ENCODE measurements around the gene GJD2.

Gene GJD2

DNA sequence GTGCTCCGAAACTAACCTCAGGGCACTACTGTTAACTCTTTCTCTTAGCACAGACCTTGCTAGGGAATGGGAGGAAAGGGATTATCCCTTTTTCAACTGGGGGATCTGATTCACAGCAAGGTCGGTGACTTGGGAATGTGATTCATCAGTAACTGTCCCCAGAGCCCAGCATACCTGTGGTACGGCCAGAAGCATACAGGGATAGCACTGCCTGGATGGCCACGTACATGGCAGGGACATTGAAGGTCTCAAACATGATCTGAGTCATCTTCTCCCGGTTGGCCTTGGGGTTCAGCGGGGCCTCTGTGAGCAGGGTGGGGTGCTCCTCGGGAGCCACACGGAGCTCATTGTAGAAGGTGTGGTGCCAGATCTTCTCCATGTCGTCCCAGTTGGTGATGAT is 38.3 kb upstream of the GJD2 start:
- Histone ChIP-seq H3K9ac (ENCODE audit: low read depth, low read length) (no peak overlapping the region), H3K36me3 (ENCODE audit: control insufficient read depth, insufficient read depth, low read length) (peaks cover 29% of the 10 kb centered on the region), H3K9me3 (ENCODE audit: control insufficient read depth, insufficient read depth, low read length) (no peaks in the 10 kb centered on the region), H3K4me3 (ENCODE audit: low read depth, low read length) (no peak overlapping the region), H3K27ac (ENCODE audit: low read depth, low read length) (no peak overlapping the region), H3K27me3 (ENCODE audit: control insufficient read depth, insufficient read depth, low read length) (peaks cover 28% of the 10 kb centered on the region), H3K4me1 (ENCODE audit: control insufficient read depth, insufficient read depth, low read length) (peaks cover 5% of the 10 kb centered on the region; the same call in 1 of the 2 replicates)

DNA sequence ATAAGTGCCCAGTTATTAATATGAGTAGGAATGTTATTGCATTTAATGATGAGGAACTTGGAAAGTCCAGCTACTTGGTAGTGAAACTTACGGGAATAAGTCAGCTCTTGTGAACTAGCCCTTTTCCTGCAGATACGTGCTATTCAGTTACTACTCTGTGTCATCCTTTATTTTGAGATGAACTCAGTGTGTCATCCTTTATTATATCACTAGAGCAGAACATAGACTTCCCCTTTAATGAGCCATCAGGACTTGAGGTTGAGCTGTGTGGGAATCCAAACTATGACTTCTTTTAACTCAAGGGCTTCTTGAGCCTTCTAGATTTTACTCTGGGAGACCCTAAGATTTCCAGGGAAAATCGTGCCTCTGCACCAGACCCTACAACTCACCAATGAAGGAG is 36.9 kb upstream of the GJD2 start:
- no peaks in the 10 kb centered on the region for H3K9me3 ChIP-seq (ENCODE audit: control insufficient read depth, insufficient read depth, low read length)
- H3K4me1 ChIP-seq (ENCODE audit: control insufficient read depth, insufficient read depth, low read length) = peaks cover 5% of the 10 kb centered on the region; the same call in 1 of the 2 replicates
- peaks cover 29% of the 10 kb centered on the region for H3K36me3 ChIP-seq (ENCODE audit: control insufficient read depth, insufficient read depth, low read length)
- no peak overlapping the region for H3K27ac ChIP-seq (ENCODE audit: low read depth, low read length)
- peaks cover 24% of the 10 kb centered on the region for H3K27me3 ChIP-seq (ENCODE audit: control insufficient read depth, insufficient read depth, low read length)
- H3K9ac ChIP-seq (ENCODE audit: low read depth, low read length) = no peak overlapping the region
- H3K4me3 ChIP-seq (ENCODE audit: low read depth, low read length) = no peak overlapping the region

DNA sequence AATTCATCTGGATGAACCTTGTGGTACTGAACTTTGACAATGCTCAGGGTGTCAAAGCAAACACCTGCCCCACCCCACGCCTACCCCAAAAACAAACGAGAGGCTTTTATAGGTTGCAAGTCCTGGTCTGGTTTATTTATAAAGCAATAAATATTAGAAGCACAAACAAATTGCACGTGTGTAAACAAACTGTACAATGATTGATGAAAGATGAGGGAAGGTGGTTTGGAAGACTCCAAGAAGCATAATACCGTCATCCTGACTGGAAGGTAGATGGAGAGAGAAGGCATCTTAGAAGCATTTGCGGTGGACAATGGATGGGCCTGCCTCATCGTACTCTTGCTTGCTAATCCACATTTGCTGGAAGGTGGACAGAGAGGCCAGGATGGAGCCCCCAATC is 35.3 kb upstream of the GJD2 start:
- H3K27me3 ChIP-seq (ENCODE audit: control insufficient read depth, insufficient read depth, low read length) = peaks cover 13% of the 10 kb centered on the region
- H3K9ac ChIP-seq (ENCODE audit: low read depth, low read length) = no peak overlapping the region
- no peak overlapping the region for H3K27ac ChIP-seq (ENCODE audit: low read depth, low read length)
- no peaks in the 10 kb centered on the region for H3K4me1 ChIP-seq (ENCODE audit: control insufficient read depth, insufficient read depth, low read length)
- no peaks in the 10 kb centered on the region for H3K9me3 ChIP-seq (ENCODE audit: control insufficient read depth, insufficient read depth, low read length)
- H3K4me3 ChIP-seq (ENCODE audit: low read depth, low read length) = no peak overlapping the region
- H3K36me3 ChIP-seq (ENCODE audit: control insufficient read depth, insufficient read depth, low read length) = peaks cover 29% of the 10 kb centered on the region

DNA sequence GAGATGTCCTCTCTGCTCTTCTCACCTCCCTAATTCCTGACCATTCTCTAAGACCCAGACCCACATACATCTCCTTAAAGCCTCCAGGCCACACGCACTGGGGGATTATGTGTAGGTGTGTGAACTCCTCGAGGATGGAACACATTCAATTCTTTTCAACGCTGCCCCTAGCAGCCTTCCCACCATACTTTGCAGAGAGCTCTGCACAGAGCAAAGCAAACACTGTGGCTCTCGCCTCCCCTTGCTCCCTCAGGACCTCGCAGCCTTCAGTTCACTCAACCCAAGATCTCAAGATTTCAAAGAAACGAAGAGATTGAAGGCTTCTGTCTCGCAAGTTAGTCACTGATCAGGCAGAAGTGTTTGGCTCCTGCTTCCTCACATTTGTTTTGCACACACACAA is 34.5 kb upstream of the GJD2 start:
- Histone ChIP-seq H3K4me1 (ENCODE audit: control insufficient read depth, insufficient read depth, low read length) (no peaks in the 10 kb centered on the region), H3K36me3 (ENCODE audit: control insufficient read depth, insufficient read depth, low read length) (peaks cover 29% of the 10 kb centered on the region), H3K27me3 (ENCODE audit: control insufficient read depth, insufficient read depth, low read length) (peaks cover 5% of the 10 kb centered on the region), H3K9me3 (ENCODE audit: control insufficient read depth, insufficient read depth, low read length) (no peaks in the 10 kb centered on the region), H3K4me3 (ENCODE audit: low read depth, low read length) (no peak overlapping the region), H3K27ac (ENCODE audit: low read depth, low read length) (no peak overlapping the region), H3K9ac (ENCODE audit: low read depth, low read length) (no peak overlapping the region)

DNA sequence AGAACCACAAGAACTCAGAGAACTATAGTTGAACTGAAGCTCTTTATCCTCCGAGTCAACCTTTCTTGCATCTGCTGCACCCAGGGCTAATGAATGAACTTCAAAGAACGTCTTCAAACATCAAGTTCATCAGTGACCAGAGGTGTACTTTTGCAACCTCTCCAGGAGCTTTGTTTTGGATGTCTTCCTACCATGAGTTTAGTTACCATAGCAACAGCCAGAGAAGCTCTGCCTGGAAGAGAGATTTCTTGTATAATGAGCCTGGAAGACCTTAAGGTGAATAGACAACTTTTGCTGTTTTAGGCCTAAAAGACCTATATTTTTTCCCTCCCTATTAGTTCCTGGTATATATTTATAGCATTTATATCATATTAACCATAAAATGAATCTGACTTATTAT is 31.4 kb upstream of the GJD2 start:
- no peak overlapping the region for H3K27ac ChIP-seq (ENCODE audit: low read depth, low read length)
- no peaks in the 10 kb centered on the region for H3K9me3 ChIP-seq (ENCODE audit: control insufficient read depth, insufficient read depth, low read length)
- no peak overlapping the region for H3K9ac ChIP-seq (ENCODE audit: low read depth, low read length)
- H3K4me1 ChIP-seq (ENCODE audit: control insufficient read depth, insufficient read depth, low read length) = no peaks in the 10 kb centered on the region
- no peaks in the 10 kb centered on the region for H3K27me3 ChIP-seq (ENCODE audit: control insufficient read depth, insufficient read depth, low read length)
- H3K4me3 ChIP-seq (ENCODE audit: low read depth, low read length) = no peak overlapping the region
- peaks cover 13% of the 10 kb centered on the region for H3K36me3 ChIP-seq (ENCODE audit: control insufficient read depth, insufficient read depth, low read length)

DNA sequence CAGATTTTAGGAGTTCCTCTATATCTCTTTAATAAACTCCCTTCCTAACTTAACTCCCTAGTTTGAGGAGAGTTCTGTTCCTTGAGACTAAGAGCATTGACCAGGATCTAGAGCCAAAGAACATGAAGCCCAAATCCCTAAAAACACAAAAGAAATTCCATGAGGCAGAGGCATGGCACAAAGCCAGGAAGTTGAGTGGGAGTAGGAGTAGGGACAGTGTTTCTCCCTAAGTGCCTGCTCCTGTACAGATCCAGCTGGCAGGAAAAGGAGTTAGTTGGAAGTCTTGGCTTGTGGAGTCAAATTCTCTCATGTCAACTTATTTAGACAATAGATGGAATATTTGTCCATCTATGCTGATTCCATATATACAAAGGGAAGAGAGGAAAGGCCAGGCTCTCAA is 29.2 kb upstream of the GJD2 start:
- no peaks in the 10 kb centered on the region for H3K36me3 ChIP-seq (ENCODE audit: control insufficient read depth, insufficient read depth, low read length)
- H3K27ac ChIP-seq (ENCODE audit: low read depth, low read length) = no peak overlapping the region
- H3K4me3 ChIP-seq (ENCODE audit: low read depth, low read length) = no peak overlapping the region
- no peak overlapping the region for H3K9ac ChIP-seq (ENCODE audit: low read depth, low read length)
- H3K27me3 ChIP-seq (ENCODE audit: control insufficient read depth, insufficient read depth, low read length) = no peaks in the 10 kb centered on the region
- H3K9me3 ChIP-seq (ENCODE audit: control insufficient read depth, insufficient read depth, low read length) = no peaks in the 10 kb centered on the region
- no peaks in the 10 kb centered on the region for H3K4me1 ChIP-seq (ENCODE audit: control insufficient read depth, insufficient read depth, low read length)

DNA sequence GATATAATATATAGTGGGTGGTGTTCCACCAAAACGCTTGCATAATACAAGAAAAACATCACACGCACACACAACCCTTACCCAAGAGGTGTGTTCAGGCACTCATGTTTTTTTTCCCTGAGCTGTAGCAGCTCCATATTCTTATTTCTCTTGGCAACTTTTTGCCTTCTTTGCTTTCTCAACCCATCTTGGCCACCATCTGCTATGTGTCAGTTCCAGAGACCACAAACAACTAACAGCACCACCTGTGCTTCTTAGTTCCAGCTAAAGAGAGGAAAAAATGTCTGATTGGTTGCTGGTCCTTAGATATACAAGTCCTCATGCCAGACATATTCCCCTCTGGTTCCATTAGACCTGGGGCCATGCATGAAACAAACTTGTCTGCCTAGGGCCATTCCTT is 28.6 kb upstream of the GJD2 start:
- no peaks in the 10 kb centered on the region for H3K36me3 ChIP-seq (ENCODE audit: control insufficient read depth, insufficient read depth, low read length)
- no peaks in the 10 kb centered on the region for H3K4me1 ChIP-seq (ENCODE audit: control insufficient read depth, insufficient read depth, low read length)
- no peak overlapping the region for H3K9ac ChIP-seq (ENCODE audit: low read depth, low read length)
- no peak overlapping the region for H3K27ac ChIP-seq (ENCODE audit: low read depth, low read length)
- no peaks in the 10 kb centered on the region for H3K9me3 ChIP-seq (ENCODE audit: control insufficient read depth, insufficient read depth, low read length)
- H3K4me3 ChIP-seq (ENCODE audit: low read depth, low read length) = no peak overlapping the region
- H3K27me3 ChIP-seq (ENCODE audit: control insufficient read depth, insufficient read depth, low read length) = no peaks in the 10 kb centered on the region

DNA sequence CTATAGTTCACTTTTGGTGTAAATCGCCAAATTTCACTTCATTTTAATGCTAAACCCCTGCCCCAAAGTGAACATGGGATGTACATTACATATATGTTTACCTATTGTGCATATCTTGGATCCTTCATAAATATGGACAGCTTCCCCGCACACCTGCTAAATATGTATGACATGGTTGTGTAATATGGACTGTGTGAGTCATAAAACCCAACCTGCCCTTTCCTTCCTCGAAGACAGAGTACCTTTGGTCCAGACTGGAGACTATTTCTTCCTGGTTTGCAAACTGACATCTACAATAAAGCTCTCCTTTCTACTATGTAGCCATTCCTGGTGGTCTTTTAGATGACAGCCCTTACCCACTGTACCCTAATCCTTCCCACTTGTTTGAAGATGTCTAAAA is 28.1 kb upstream of the GJD2 start:
- H3K4me3 ChIP-seq (ENCODE audit: low read depth, low read length) = no peak overlapping the region
- H3K9ac ChIP-seq (ENCODE audit: low read depth, low read length) = no peak overlapping the region
- no peaks in the 10 kb centered on the region for H3K9me3 ChIP-seq (ENCODE audit: control insufficient read depth, insufficient read depth, low read length)
- H3K27me3 ChIP-seq (ENCODE audit: control insufficient read depth, insufficient read depth, low read length) = no peaks in the 10 kb centered on the region
- no peaks in the 10 kb centered on the region for H3K36me3 ChIP-seq (ENCODE audit: control insufficient read depth, insufficient read depth, low read length)
- no peak overlapping the region for H3K27ac ChIP-seq (ENCODE audit: low read depth, low read length)
- H3K4me1 ChIP-seq (ENCODE audit: control insufficient read depth, insufficient read depth, low read length) = no peaks in the 10 kb centered on the region

DNA sequence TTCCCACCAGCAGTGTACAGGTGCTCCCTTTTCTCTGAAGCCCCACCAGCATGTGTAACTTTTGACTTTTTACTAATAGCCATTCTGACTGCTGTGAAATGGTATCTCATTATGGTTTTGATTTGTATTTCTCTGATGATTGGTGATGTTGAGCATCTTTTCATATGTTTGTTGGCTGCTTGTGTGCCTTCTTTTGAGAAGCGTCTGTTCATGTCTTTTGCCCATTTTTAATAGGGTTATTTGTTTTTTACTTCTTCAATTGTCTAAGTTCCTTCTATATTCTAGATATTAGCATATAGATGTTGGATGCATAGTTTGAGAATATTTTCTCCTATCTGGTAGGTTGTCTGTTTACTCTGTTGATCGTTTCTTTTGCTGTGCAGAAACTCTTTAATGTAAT is 25.9 kb upstream of the GJD2 start:
- H3K27ac ChIP-seq (ENCODE audit: low read depth, low read length) = no peak overlapping the region
- H3K9me3 ChIP-seq (ENCODE audit: control insufficient read depth, insufficient read depth, low read length) = no peaks in the 10 kb centered on the region
- no peaks in the 10 kb centered on the region for H3K4me1 ChIP-seq (ENCODE audit: control insufficient read depth, insufficient read depth, low read length)
- no peaks in the 10 kb centered on the region for H3K36me3 ChIP-seq (ENCODE audit: control insufficient read depth, insufficient read depth, low read length)
- H3K9ac ChIP-seq (ENCODE audit: low read depth, low read length) = no peak overlapping the region
- H3K4me3 ChIP-seq (ENCODE audit: low read depth, low read length) = no peak overlapping the region
- H3K27me3 ChIP-seq (ENCODE audit: control insufficient read depth, insufficient read depth, low read length) = no peaks in the 10 kb centered on the region

DNA sequence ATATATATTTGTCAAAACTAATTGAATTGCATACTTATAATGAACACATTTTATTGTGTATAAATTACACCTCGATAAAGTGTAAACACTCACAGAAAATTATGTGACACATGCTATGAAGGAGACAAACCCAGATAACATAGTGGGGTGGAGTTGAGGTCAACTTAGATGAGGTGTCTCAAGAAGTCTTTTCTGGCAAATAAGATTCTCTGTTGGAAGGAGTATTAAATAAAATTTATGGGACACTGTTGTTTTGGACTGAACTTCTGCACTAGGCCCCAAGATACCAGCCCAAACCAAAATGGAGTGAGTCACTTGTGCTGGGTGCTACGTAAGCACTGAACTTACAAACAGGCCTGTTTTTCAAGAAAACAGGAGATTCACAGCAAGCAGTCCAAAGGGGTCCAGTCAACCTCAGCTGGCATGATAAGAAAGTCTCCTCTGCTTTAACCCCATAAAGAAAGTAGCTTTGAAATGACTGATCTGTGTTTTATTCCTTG is 21.9 kb upstream of the GJD2 start:
- Histone ChIP-seq H3K4me1 (ENCODE audit: control insufficient read depth, insufficient read depth, low read length) (peaks cover 5% of the 10 kb centered on the region), H3K4me3 (ENCODE audit: low read depth, low read length) (no peak overlapping the region), H3K9me3 (ENCODE audit: control insufficient read depth, insufficient read depth, low read length) (no peaks in the 10 kb centered on the region), H3K27me3 (ENCODE audit: control insufficient read depth, insufficient read depth, low read length) (no peaks in the 10 kb centered on the region), H3K36me3 (ENCODE audit: control insufficient read depth, insufficient read depth, low read length) (no peaks in the 10 kb centered on the region), H3K9ac (ENCODE audit: low read depth, low read length) (no peak overlapping the region), H3K27ac (ENCODE audit: low read depth, low read length) (no peak overlapping the region)

DNA sequence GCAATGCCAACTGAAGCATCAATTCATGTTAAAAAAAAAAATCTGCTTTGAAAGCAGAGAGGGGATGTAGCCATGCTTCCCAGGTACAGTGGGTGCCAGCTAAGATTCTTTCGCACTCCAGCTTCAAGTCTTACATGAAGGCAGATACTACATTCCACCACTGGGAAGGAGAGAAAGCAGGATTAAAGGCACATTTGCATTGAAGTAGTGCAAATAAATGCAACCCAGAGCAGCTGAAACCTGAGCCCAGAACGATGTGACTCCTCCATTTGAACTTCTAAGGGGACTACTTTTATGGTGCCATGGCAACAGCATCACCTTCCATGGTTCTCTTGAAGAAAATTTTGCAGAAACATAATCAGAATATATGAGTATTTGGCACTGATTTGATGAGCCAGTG is 19.1 kb upstream of the GJD2 start:
- H3K9me3 ChIP-seq (ENCODE audit: control insufficient read depth, insufficient read depth, low read length) = no peaks in the 10 kb centered on the region
- H3K9ac ChIP-seq (ENCODE audit: low read depth, low read length) = no peak overlapping the region
- H3K27ac ChIP-seq (ENCODE audit: low read depth, low read length) = no peak overlapping the region
- H3K36me3 ChIP-seq (ENCODE audit: control insufficient read depth, insufficient read depth, low read length) = no peaks in the 10 kb centered on the region
- no peaks in the 10 kb centered on the region for H3K27me3 ChIP-seq (ENCODE audit: control insufficient read depth, insufficient read depth, low read length)
- H3K4me1 ChIP-seq (ENCODE audit: control insufficient read depth, insufficient read depth, low read length) = peaks cover 5% of the 10 kb centered on the region
- no peak overlapping the region for H3K4me3 ChIP-seq (ENCODE audit: low read depth, low read length)

DNA sequence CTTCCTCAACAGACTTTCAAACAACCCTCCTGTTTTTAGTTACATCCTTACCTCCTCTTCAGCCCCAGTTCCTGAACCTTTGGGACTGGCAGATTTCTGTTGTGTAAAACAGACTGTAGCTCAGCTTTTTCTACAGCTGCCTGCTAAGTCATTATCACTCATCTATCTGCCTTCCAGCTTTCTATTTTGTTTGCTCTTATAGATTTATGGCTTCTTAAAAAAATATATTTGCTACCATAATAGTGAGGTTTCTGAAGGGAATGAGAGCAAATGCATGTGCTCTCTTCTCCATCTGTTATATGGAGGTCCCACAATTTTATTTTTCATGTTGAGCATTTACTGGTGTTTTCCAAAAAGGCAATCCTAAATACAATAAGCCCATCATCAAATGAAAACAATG is 18.2 kb upstream of the GJD2 start:
- H3K9ac ChIP-seq (ENCODE audit: low read depth, low read length) = no peak overlapping the region

More for the DNA sequence above, 18.2 kb upstream of the GJD2 start:
- no peak overlapping the region for H3K27ac ChIP-seq (ENCODE audit: low read depth, low read length)
- H3K9me3 ChIP-seq (ENCODE audit: control insufficient read depth, insufficient read depth, low read length) = no peaks in the 10 kb centered on the region
- H3K27me3 ChIP-seq (ENCODE audit: control insufficient read depth, insufficient read depth, low read length) = no peaks in the 10 kb centered on the region
- no peaks in the 10 kb centered on the region for H3K36me3 ChIP-seq (ENCODE audit: control insufficient read depth, insufficient read depth, low read length)
- no peak overlapping the region for H3K4me3 ChIP-seq (ENCODE audit: low read depth, low read length)
- peaks cover 5% of the 10 kb centered on the region for H3K4me1 ChIP-seq (ENCODE audit: control insufficient read depth, insufficient read depth, low read length)
